Stomach (tissue), 9 donors: ENCODE results near the gene GOSR1. TPM values are rescaled to one million over a fixed set of nuclear protein-coding genes. Genes with fewer than 3 reads are reported as not detected.
A peak's percentile ranks its signal among the peaks of the same experiment; 100 is the strongest.
"Not testable (repeated sequence)": the region's sequence is repeated elsewhere in the genome, so short reads cannot be mapped to it uniquely, and the experiment has no call there.

Experiments
- DNase-seq, 2 donors: peaks; one replicate each; pipeline versions ENCODE4 v3.0.0 to v3.0.0-alpha.2; 2013 to 2019
- H3K27ac ChIP-seq, 5 donors: fragments of 200-600 bp in 4 of 5; sonication (generic) in 4 of 5; one replicate each; pipeline ENCODE4 v1.5.1; 2013 to 2019; ENCODE audit warnings: mild to moderate bottlenecking in 1 of 5, moderate library complexity in 1 of 5
- H3K27me3 ChIP-seq, 3 donors: fragments of 200-600 bp; sonication (generic); one replicate each; pipeline ENCODE4 v1.5.1; 2017 to 2019; ENCODE audit warnings: mixed run types in 1 of 3
- H3K36me3 ChIP-seq, 4 donors: fragments of 200-600 bp; sonication (generic); 1 replicate in 3 of 4; 2 replicates in 1 of 4; pipeline ENCODE4 v1.5.1; 2016 to 2019
- H3K4me1 ChIP-seq, 4 donors: fragments of 200-600 bp; sonication (generic); one replicate each; pipeline ENCODE4 v1.5.1; 2016 to 2019
- H3K4me3 ChIP-seq, 4 donors: fragments of 200-600 bp; sonication (generic) in 3 of 4; one replicate each; pipeline ENCODE4 v1.5.1; 2016 to 2019; ENCODE audit warnings: mild to moderate bottlenecking in 1 of 4
- H3K9me3 ChIP-seq, 4 donors: fragments of 200-600 bp; sonication (generic); one replicate each; pipeline ENCODE4 v1.5.1; 2016 to 2019
- EP300 ChIP-seq: sonication (generic); formaldehyde crosslinking; IDR thresholded peaks from one replicate; pipeline ENCODE4 v1.6.1; 2017; ENCODE audit warnings: antibody characterized with exemption
- POLR2A ChIP-seq, 4 donors: fragments of 450-650 bp; IDR thresholded peaks; one replicate each; pipeline ENCODE4 v1.6.1; 2016; ENCODE audit warnings: antibody characterized with exemption in 4 of 4, control low read depth in 2 of 4, mild to moderate bottlenecking in 1 of 4, moderate library complexity in 1 of 4
- POLR2AphosphoS5 ChIP-seq, 3 donors: sonication (generic); formaldehyde crosslinking; IDR thresholded peaks; one replicate each; pipeline ENCODE4 v1.6.1; 2016; ENCODE audit warnings: antibody characterized with exemption in 3 of 3
- WGBS, 5 donors: extraction: QIAGEN DNeasy Blood & Tissue Kit in 3 of 5; methylation state at CpG; one replicate each; pipeline versions ENCODE4 v1.1.5 to v1.1.7; 2013 to 2018; 5-methylcytosine and 5-hydroxymethylcytosine counted together
- intact Hi-C: fragments of 100-400 bp; cut with DNase I; formaldehyde crosslinking; loops from one replicate; pipeline ENCODE4 v1.15.1; 2023; ENCODE audit warnings: low total_unique reads
- polyA plus RNA-seq, 3 donors: library from polyadenylated mRNA; stranded (reverse); fragments of 200-250 nt; gene quantifications; one replicate each; pipeline ENCODE4 v1.2.3, GENCODE V29; 2013
- total RNA-seq, 5 donors: library from RNA; depleted of rRNA; stranded (reverse); fragments of >200 nt; gene quantifications; one replicate each; pipeline versions ENCODE4 v1.1.0 to v1.2.3, GENCODE V29; 2014 to 2016
- TF ChIP-seq, protein P1 (sequence below), 7 experiments: fragments of 450-650 bp in 4 of 7; fragments of 200-600 bp in 3 of 7; sonication (generic) in 3 of 7; IDR thresholded peaks; one replicate each; pipeline ENCODE4 v1.5.1; 2016 to 2019; ENCODE audit warnings: antibody characterized with exemption in 7 of 7, control low read depth in 2 of 7, mild to moderate bottlenecking in 1 of 7
- donor health status: healthy with polysubstance abuse.
- donor health status: Bipolar disorder and iron deficiency.
- donor health status: healthy.

GOSR1 gene
- total and polyA plus RNA-seq, 8 donors: 7.0 to 45.5 (median 13.0) TPM

DNA sequence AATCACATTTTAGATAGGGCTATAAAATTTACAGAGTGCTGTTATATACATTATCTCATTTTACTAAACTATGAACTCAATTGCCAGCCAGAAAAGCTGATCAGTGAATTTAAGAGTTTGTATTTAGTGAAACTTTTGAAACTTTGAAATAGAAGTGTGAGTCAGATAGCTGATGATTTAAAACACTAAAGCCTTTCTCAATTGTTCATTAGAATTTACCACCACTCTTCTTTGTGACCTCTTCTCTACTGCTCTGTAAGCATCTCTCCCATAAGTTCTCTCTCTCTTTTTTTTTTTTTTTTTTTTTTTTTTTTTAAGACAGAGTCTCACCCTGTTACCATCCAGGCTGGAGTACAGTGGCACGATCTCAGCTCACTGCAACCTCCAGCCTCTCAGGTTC is 43.7 kb downstream of the GOSR1 start:
- Histone ChIP-seq H3K36me3 (peaks cover 7 to 73% (median 69%) of the 10 kb centered on the region in 4 donors), H3K4me1 (peaks cover 0 to 21% (median 4%) of the 10 kb centered on the region in 4 donors), H3K4me3 (no peak overlapping the region), H3K27me3 (no peaks in the 10 kb centered on the region), H3K9me3 (no peaks in the 10 kb centered on the region), H3K27ac (peak overlapping the region in 2 of 5 donors; percentile 44 to 66)
- intact Hi-C loops: no loop called here
- 78 to 100% (median 100%) methylated on average over 1 of the region's 1 CpG for WGBS, 5 donors
- DNase-seq: no peak
- TF ChIP-seq POLR2A (IDR thresholded peaks at IDR 0.05) (no peak), POLR2AphosphoS5 (IDR thresholded peaks at IDR 0.05) (no peak), EP300 (no peak)
- TF ChIP-seq, protein P1, sequence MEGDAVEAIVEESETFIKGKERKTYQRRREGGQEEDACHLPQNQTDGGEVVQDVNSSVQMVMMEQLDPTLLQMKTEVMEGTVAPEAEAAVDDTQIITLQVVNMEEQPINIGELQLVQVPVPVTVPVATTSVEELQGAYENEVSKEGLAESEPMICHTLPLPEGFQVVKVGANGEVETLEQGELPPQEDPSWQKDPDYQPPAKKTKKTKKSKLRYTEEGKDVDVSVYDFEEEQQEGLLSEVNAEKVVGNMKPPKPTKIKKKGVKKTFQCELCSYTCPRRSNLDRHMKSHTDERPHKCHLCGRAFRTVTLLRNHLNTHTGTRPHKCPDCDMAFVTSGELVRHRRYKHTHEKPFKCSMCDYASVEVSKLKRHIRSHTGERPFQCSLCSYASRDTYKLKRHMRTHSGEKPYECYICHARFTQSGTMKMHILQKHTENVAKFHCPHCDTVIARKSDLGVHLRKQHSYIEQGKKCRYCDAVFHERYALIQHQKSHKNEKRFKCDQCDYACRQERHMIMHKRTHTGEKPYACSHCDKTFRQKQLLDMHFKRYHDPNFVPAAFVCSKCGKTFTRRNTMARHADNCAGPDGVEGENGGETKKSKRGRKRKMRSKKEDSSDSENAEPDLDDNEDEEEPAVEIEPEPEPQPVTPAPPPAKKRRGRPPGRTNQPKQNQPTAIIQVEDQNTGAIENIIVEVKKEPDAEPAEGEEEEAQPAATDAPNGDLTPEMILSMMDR (IDR thresholded peaks at IDR 0.05): no peak

DNA sequence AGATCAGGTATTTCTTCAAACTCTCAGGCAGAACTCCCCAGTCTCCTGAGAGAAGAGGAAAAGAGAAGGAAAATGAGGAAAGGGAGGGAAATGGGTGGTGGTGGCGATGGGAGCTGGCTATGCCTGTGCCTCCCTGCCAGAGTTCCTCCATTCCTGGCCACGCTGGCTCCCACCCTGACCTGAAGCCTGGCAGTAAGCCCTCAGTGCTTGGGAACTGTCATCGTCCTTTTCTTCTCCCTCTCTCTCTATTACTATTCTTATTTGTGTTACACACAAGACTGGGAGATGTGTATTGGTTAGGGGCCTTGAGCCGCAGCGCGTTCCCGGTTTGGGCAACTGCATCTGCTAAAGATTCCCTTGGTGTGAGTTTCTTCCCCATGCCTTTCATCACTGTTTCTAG is 44.6 kb downstream of the GOSR1 start:
- no peak for DNase-seq
- H3K36me3 ChIP-seq: peaks cover 7 to 69% (median 63%) of the 10 kb centered on the region in 4 donors
- H3K4me3 ChIP-seq: no peak overlapping the region
- no peak overlapping the region for H3K27ac ChIP-seq
- TF ChIP-seq POLR2AphosphoS5 (IDR thresholded peaks at IDR 0.05): no peak
- TF ChIP-seq, protein P1 (IDR thresholded peaks at IDR 0.05): no peak
- no peak for TF ChIP-seq POLR2A (IDR thresholded peaks at IDR 0.05)
- no peak for TF ChIP-seq EP300
- intact Hi-C loops: no loop called here
- 94 to 99% (median 97%) methylated on average over 7 of the region's 7 CpGs for WGBS, 5 donors
- H3K4me1 ChIP-seq: peaks cover 0 to 21% (median 4%) of the 10 kb centered on the region in 4 donors
- H3K27me3 ChIP-seq: no peaks in the 10 kb centered on the region
- no peaks in the 10 kb centered on the region for H3K9me3 ChIP-seq

- H3K36me3 ChIP-seq: peaks cover 7 to 59% (median 53%) of the 10 kb centered on the region in 4 donors
- H3K27me3 ChIP-seq, DNase-seq, H3K9me3 ChIP-seq, intact Hi-C loops, H3K4me3 ChIP-seq, H3K27ac ChIP-seq: not testable (repeated sequence)
- peaks cover 0 to 21% (median 3%) of the 10 kb centered on the region in 4 donors for H3K4me1 ChIP-seq
- WGBS, 5 donors: 92 to 98% (median 97%) methylated on average over 14 to 32 of the region's 35 CpGs
These were observed 46.0 kb downstream of the GOSR1 start for GRCh38 chr17:30523236-30523635.

DNA sequence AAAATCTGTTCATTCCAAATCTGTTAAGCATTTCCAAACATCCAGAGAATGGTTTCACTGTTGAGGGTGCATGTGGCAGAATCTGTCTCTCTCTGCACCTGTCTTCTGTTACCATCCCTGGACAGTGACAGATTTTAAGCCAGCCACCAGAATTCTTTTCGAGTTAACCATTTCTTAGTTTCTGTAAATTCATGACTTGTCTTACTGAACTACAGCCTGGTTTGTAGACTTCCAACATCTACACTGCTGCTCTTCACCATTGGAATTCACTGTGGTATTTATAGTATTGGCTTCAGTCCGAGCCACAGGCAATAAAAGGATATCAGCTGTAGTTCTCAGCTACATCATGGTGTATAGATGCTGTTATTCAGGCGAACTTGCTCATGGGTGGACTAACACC is 47.6 kb downstream of the GOSR1 start:
- Histone ChIP-seq H3K27me3 (no peaks in the 10 kb centered on the region), H3K4me3 (no peak overlapping the region), H3K9me3 (no peaks in the 10 kb centered on the region), H3K27ac (no peak overlapping the region), H3K4me1 (peaks cover 0 to 10% (median under 1%) of the 10 kb centered on the region in 4 donors), H3K36me3 (peaks cover 7 to 51% (median 46%) of the 10 kb centered on the region in 4 donors)
- intact Hi-C loops: no loop called here
- peak in 1 of 2 donors; percentile 23 for DNase-seq
- TF ChIP-seq EP300 (no peak), POLR2AphosphoS5 (IDR thresholded peaks at IDR 0.05) (no peak)
- TF ChIP-seq, protein P1 (IDR thresholded peaks at IDR 0.05): no peak
- 76 to 92% (median 81%) methylated on average over 3 of the region's 3 CpGs for WGBS, 5 donors

- Histone ChIP-seq H3K27ac (no peak overlapping the region), H3K4me1 (no peaks in the 10 kb centered on the region), H3K27me3 (no peaks in the 10 kb centered on the region), H3K4me3 (no peak overlapping the region), H3K36me3 (peaks cover 3 to 48% (median 40%) of the 10 kb centered on the region in 4 donors), H3K9me3 (no peaks in the 10 kb centered on the region)
- TF ChIP-seq POLR2A (IDR thresholded peaks at IDR 0.05) (no peak), POLR2AphosphoS5 (IDR thresholded peaks at IDR 0.05) (no peak), EP300 (no peak)
- TF ChIP-seq, protein P1 (IDR thresholded peaks at IDR 0.05): no peak
- intact Hi-C loops: no loop called here
- 89 to 98% (median 97%) methylated on average over 2 of the region's 2 CpGs for WGBS, 5 donors
- DNase-seq: no peak
These were observed 49.2 kb downstream of the GOSR1 start for GRCh38 chr17:30526401-30526800.

GRCh38 chr17:30528701-30529100 is 51.5 kb downstream of the GOSR1 start:
- H3K9me3 ChIP-seq: not testable (repeated sequence)

More at GRCh38 chr17:30528701-30529100, 51.5 kb downstream of the GOSR1 start:
- intact Hi-C loops, H3K4me3 ChIP-seq, H3K27ac ChIP-seq, H3K4me1 ChIP-seq, H3K27me3 ChIP-seq, DNase-seq: not testable (repeated sequence)
- peaks cover 0 to 26% (median 20%) of the 10 kb centered on the region in 4 donors for H3K36me3 ChIP-seq
- WGBS, 5 donors: 82 to 92% (median 88%) methylated on average over 5 of the region's 5 CpGs
